GM19395 (cell line): Measurements from ENCODE around the gene RPS6KA2.

ENCODE experiments used
- ATAC-seq: cut with Tn5 transposase; IDR thresholded peaks from one replicate; pipeline ENCODE4 v1.9.1; 2021; ENCODE audit warnings: mild to moderate bottlenecking, moderate library complexity; ENCODE audit not compliant: unreplicated experiment

Gene RPS6KA2

GRCh38 chr6:166578536-166579236 lies 48.4 kb downstream of the RPS6KA2 start:
- no peak for ATAC-seq

DNA sequence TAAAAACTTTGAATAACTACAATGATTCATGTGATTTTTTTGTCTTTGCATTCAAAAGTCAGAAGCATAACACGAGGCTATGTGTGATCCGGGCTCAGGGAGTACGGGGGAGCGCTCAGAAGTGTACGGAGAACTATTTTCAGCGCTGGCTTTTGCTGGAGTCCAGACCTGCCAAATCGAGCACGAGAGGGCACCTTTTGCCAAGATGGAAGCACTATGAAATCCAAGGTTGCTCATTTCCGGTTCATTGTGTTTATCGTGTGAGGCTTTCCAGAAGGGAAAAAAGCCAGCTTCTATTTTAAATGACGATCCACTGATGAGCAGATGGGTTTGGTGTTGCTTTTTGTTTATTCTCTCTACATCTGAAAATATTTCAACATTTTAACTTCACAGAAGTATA lies 51.8 kb downstream of the RPS6KA2 start:
- ATAC-seq, result no peak

DNA sequence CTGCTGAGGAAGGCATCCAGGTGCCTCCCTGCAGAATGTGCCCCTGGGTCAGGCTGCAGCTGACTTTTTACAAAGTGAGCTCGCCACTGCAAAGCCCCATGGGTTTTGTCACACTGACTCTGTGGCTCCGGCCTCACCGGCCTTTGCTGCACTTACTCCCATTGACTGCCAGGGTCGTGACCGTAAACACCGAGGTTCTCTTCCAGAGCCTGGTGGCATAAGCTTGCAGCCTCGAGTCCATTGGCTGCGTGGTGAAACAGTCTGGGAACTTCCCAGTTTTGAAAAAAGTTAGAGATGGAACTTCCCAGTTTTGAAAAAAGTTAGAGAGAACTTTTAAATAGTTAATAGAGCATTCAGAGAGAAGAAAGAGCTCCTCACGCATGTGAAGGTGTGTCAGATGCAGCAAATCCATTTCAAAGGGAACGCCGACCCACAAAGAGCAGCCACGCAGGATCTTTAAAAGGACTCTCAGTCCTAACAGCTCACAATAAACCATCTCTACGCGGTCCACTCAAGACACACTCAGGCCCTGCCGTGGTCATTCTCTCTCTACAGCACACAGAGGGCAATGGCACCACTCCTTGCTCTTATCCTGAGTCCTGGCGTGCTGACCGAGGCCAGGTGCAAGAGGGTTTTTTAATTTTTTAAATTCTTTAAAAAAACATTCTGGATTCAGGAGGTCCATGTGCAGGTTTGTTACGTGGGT lies 53.4 kb downstream of the RPS6KA2 start:
- no peak for ATAC-seq

GRCh38 chr6:166572370-166573261 lies 54.4 kb downstream of the RPS6KA2 start:
- no peak for ATAC-seq

DNA sequence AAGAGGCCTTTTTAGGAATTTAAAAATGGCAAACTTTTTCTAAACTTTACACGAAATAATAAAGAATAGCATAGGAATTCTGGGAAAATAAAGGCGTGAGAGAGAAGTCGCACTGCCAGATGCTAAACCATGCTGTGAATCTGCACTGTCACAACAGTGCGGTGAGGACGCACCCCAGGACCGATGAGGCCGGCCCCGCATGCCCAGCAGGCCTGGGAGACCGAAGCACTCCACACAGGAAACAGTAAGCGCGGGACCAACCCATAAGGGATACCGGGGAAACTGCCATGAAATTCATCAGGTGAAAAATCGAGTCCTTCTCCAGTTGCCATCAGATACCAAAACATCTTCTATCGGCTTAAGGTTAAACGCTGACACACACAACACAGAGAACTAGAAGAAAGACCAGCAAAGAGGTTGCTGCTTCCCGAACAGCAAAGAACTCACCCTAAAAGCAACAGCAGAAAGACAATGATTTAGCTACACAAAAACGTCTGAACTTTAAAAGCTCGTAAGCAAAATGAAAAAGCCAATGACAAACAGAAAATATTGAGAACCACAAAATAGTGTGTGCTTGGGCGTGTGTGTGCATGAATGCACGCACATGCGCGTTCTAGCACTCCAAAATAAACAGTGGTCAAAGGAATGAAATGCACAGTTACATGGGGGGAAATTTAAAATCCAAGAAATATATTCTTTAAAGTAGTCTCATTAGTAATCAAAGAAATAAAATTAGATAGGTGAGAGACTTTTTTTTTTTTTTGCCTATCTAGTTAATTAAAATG lies 55.9 kb downstream of the RPS6KA2 start:
- no peak for ATAC-seq

DNA sequence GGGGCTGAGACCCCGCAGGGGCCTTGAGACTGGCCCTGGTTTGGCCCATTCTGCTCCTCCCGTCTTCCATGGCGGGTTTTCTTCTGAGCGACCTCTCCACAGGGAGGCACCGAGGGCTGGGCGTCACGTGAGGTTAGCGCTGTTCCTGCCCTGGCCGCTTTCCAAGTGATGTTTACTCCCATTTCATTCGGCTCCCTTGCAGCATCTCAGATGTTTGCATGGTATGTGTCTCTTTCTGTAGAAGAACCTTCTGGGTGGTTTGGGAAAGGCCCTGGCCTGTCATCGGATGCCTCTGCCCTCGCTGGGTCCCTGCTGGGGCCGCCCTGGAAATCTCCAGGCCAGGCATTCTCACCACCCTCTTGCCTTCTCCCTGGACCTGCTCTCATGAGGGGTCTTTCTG lies 57.8 kb downstream of the RPS6KA2 start:
- no peak for ATAC-seq

- ATAC-seq, result no peak
These were observed 59.2 kb downstream of the RPS6KA2 start for GRCh38 chr6:166567813-166568212.

- no peak for ATAC-seq
These were observed 59.9 kb downstream of the RPS6KA2 start for GRCh38 chr6:166567107-166567506.

DNA sequence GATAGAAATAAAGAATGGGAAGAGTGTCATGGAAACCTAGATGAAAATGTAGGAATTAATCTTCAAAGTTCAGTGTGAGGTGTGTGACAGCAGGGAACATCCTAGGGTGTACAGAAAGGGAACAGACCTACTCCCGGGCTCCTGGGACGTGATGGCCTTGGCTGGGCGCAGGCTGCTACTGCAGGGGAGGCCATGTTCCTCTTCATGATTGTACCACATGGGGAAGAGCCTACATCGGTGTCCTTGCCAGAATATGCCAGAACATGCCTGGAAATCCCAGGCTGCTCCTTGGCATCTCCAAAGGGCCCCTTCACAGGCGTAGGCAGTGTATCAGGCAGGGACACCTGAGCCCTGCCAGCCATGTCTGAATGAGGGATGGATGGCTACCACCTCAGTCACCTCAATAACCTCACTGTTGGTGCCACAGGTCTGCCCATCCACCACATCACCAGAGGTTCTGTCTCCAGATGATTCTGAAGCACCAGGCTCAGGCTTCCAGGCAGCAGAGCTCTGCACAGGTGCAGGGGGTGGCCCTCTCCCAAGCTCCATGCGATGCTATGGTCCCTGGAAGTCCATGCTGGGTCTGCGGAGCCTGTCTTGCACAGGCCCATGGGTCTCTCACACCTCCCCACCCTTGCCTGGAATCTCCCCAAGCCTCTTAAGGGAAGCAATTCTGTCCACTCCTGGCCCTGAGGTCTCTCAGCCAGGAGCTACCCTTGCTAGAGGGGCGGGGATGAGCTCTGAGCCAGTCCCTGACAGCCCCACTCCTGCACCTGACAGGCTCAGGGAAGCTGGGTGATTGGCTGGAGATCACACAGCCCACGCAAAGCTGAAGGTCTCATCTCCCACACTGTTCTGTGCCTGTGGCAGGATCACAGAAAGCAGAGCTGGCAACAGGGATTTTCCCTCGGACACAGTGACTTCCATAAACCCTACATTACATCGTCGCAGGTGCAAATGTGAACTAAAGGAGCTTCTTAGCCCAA lies 60.7 kb downstream of the RPS6KA2 start:
- no peak for ATAC-seq

DNA sequence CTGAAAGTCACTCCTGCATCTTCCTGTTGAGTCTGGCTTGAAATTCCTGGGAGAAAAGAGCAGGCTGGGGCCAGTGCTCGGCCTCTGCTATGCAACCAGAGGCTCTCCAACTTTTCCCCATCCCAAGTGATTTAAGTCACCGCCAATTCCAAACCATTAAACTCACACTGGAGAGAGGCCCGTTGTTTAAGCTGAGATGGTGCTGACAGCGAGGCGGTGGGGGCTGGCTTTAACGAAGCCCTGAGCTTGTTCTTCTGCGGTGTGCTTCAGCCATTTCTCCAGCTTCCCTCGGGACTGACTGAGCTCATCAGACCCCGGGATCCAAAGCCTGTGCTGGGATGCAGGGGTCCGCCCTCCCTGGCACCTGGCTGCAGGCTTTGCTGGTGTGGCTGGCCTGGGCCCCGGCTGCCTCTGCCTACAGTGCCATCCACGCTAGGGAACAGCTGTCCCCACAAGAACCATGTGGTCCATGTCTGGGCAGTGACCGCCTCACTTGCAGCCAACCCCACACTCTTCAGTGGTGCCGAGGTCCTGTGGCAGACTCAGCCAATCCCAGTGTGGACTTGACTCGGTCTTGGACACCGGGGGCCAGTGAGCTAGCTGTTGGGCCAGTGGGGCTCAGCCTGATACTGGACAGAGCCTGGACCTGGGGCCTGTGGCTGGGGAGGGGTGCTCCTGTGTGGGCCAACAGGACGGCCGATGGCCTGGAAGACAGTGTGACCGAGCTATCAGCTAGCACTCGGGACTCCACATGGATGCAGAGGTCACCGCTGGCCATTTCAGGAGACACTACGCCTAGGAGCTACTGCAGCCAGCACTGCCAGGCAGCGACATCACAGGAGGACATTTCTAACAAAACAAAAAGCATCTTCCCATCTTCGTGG lies 61.7 kb downstream of the RPS6KA2 start:
- ATAC-seq, result no peak

- ATAC-seq, result no peak
These were observed 63.2 kb downstream of the RPS6KA2 start for GRCh38 chr6:166563805-166564204.

DNA sequence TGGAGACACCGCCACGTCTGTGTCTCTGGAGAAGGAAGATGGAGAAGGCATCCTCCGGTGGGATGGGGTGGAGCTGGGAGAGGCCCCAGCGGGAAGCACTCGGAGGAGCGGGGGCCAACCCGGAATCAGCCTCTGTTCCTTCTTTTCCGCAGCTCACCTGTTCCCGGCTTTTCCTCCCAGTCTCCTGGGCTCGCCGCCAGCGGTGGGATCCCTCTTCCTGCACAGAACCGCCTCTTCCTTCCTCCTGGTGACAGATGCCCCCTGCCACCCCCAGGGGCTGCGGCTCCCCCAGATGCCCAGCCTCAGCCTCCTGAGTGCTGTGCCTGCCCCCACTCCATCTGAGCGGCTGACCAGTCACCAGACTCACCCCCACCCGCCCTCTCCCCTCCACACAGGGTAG lies 63.9 kb downstream of the RPS6KA2 start:
- ATAC-seq, result no peak

- no peak for ATAC-seq
These were observed 64.3 kb downstream of the RPS6KA2 start for GRCh38 chr6:166562726-166563125.

GRCh38 chr6:166561771-166562359 lies 65.2 kb downstream of the RPS6KA2 start:
- no peak for ATAC-seq

- no peak for ATAC-seq
These were observed 66.8 kb downstream of the RPS6KA2 start for GRCh38 chr6:166560222-166560621.

DNA sequence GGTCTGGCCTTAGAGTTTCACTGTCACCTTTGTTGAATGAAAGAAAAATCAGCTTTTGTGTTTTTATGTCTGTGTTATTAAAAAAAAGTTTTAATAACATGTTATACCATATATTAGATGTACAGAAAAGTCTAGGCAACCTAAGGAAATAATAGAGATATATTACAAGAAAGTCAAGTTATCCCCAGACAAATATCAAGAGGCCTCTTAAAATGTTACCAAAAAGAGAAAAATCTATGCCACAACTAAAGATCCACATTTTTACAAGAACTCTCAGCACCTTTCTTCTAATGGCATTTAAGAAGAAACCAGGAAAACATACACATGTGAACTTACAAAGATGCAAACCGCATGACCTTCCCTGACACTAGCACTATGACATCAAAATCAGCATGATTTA lies 67.4 kb downstream of the RPS6KA2 start:
- ATAC-seq, result no peak

GRCh38 chr6:166559211-166559610 lies 67.8 kb downstream of the RPS6KA2 start:
- no peak for ATAC-seq
